KOPT-K1 (cell line): Measurements from ENCODE around the gene MEGF6.
"Not testable (repeated sequence)": the region's sequence is repeated elsewhere in the genome, so short reads cannot be mapped to it uniquely, and the experiment has no call there.

ENCODE experiments used
- H3K27ac ChIP-seq: fragments of 200-600 bp; sonication (generic); 2 replicates; pipeline ENCODE4 v1.5.1; 2016; ENCODE audit warnings: antibody characterized with exemption, mild to moderate bottlenecking, low read depth, low read length; ENCODE audit not compliant: poor library complexity, severe bottlenecking
- H3K36me3 ChIP-seq: fragments of 200-600 bp; sonication (generic); 2 replicates; pipeline ENCODE4 v1.5.1; 2017; ENCODE audit warnings: antibody characterized with exemption, mild to moderate bottlenecking, low read length, moderate library complexity; ENCODE audit not compliant: insufficient read depth
- H3K9me3 ChIP-seq: fragments of 200-600 bp; sonication (generic); 2 replicates; pipeline ENCODE4 v1.5.1; 2017; ENCODE audit warnings: antibody characterized with exemption, low read length, mild to moderate bottlenecking; ENCODE audit not compliant: insufficient read depth, poor library complexity, severe bottlenecking

The MEGF6 gene

GRCh38 chr1:3585353-3585868 is 25.9 kb downstream of the MEGF6 start:
- not testable (repeated sequence) for H3K27ac ChIP-seq, H3K36me3 ChIP-seq, H3K9me3 ChIP-seq

DNA sequence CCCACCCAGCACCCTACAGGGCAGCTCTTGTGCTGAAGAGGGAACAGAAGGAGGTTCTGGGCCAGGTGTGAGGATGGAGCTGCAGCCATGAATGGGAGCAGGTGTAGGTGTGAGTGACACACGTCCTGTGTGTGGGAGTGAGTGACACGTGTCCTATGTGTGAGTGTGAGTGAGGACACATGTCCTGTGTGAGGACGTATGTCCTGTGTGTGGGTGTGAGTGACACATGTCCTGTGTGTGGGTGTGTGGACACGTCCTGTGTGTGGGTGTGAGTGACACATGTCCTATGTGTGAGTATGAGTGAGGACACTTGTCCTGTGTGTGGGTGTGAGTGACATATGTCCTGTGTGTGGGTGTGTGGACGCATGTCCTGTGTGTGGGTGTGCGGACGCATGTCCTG is 26.4 kb downstream of the MEGF6 start:
- no peaks in the 10 kb centered on the region for H3K36me3 ChIP-seq
- no peaks in the 10 kb centered on the region for H3K9me3 ChIP-seq
- H3K27ac ChIP-seq: no peak overlapping the region

DNA sequence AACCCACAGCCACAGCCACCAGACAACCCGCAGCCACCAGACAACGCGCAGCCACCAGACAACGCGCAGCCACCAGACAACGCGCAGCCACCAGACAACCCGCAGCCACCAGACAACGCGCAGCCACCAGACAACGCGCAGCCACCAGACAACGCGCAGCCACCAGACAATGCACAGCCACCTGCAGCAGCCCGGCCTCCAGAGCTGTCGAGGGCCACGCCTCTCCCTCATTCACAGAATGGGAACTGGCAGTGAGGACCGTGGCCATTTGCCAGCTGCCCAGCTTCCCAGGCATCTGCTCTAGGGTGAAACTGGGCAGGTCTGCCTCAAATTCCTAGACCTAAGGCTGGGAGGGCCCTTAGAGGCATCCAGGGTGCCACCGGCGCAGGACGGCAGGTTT is 27.6 kb downstream of the MEGF6 start:
- not testable (repeated sequence) for H3K27ac ChIP-seq, H3K9me3 ChIP-seq

DNA sequence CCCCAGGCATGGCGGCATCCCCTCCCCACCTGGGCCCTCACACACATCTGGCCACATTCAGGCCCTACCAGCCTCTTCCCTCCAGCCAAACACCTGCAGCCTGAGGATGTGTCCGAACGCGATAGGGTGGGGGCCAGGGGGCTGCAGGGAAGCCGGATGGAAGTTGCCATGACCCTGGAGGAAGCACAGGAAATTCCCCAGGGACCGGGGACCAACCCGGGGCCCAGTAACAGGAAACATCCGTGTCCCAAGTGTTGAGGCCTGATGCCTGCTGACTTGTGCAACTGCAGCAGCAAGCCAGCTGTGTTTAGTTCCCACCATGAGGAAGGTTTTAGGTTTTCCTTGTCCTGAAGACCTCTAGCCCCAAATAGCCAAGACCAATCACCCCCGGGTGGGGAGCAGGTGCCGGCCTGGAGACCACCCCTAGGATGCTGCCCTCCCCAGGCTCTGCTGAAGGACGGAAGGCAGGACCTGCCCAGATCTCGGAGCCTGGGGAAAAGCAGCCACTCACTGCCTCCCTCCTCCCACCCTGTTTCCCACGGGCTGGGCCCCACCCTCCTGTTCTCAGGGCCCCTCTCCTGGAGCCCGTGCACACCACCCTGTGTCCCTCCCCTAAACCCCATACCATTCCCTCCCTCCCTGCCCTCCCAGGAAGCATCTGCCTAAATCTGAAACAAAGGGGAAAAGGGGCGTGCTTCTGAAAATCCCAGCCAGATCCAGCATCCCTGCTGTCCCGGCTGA is 29.8 kb downstream of the MEGF6 start:
- Histone ChIP-seq H3K27ac (no peak overlapping the region), H3K9me3 (no peaks in the 10 kb centered on the region), H3K36me3 (no peaks in the 10 kb centered on the region)

More for the DNA sequence above, 27.6 kb downstream of the MEGF6 start:
- H3K36me3 ChIP-seq: not testable (repeated sequence)

DNA sequence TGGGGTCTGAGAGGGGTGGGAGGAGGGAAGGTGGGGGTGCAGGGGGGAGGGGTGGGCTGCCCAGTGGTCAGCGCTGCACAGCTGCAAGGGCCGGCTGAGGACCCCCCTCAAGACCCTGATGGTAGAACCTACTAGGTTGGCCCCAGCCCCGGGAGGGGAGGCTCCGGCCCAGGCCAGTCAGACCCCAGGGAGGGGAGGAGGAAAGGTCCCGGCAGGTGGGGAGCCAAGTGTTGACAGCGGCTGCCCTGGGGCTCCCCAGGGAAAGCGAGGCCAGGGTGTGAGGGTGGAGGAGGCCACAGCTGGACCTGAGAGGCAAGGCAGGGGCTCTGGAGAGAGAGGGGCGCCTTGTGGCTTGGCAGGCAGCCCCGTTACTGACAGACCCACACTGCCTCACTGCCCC is 31.1 kb downstream of the MEGF6 start:
- no peak overlapping the region for H3K27ac ChIP-seq
- no peaks in the 10 kb centered on the region for H3K9me3 ChIP-seq
- no peaks in the 10 kb centered on the region for H3K36me3 ChIP-seq

- Histone ChIP-seq H3K27ac (no peak overlapping the region), H3K36me3 (no peaks in the 10 kb centered on the region), H3K9me3 (no peaks in the 10 kb centered on the region)
Observed at GRCh38 chr1:3579626-3580025, 31.7 kb downstream of the MEGF6 start.

- Histone ChIP-seq H3K9me3 (no peaks in the 10 kb centered on the region), H3K36me3 (no peaks in the 10 kb centered on the region), H3K27ac (no peak overlapping the region)
Observed at GRCh38 chr1:3578906-3579305, 32.4 kb downstream of the MEGF6 start.

DNA sequence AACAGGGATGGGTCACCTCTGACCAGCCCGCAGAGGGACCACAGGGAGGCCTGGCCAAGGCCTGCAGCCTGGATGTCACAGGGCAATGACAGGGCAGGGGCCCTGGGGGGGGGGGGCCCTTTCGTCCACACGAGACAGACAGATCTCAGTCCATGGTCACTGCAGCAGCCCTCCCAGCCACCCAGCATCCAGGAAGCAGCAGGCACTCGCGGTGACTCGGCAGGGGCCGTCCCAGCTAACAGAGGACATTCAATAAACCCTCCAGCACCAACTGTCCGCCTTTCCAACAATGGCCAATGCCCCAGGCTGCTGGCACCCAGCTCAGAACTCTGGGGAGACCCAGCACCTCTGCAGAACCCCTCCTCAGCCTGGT is 32.9 kb downstream of the MEGF6 start:
- Histone ChIP-seq H3K36me3 (no peaks in the 10 kb centered on the region), H3K27ac (no peak overlapping the region), H3K9me3 (no peaks in the 10 kb centered on the region)

DNA sequence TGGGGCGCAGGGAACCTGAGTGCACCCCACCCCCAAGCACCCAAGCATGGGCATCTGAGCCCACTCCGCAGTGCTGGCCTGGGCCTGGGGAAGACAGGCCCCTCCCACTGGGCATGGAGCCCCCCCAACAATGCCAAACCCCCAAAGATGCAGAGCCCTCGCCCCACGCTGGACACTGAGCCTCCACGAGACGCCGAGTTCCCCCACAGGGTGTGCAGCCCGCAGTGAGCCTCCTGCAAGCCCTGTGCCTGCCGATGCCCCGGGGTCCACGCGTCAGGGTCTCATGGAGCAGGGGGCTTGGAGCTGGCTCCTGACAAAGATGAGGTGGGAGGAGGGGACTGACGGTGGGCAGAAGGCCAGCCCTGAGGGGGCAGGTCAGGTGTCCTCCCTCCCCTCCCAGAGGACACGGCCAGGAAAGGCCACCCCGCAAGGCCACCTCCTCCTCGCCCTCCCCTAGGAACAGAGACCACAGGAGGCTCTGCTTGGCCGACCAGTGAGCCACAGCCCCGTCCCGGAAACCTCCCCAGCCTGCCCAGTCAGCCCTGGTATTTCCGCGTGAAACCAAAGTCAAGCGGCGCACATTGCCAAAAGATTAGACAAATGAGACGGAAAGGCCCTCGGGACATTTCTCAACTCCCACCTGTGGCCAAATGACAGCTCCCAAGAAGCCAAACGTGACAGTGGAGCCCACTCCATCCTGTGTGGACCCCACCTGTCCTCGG is 33.4 kb downstream of the MEGF6 start:
- no peaks in the 10 kb centered on the region for H3K36me3 ChIP-seq
- H3K9me3 ChIP-seq: no peaks in the 10 kb centered on the region
- no peak overlapping the region for H3K27ac ChIP-seq

DNA sequence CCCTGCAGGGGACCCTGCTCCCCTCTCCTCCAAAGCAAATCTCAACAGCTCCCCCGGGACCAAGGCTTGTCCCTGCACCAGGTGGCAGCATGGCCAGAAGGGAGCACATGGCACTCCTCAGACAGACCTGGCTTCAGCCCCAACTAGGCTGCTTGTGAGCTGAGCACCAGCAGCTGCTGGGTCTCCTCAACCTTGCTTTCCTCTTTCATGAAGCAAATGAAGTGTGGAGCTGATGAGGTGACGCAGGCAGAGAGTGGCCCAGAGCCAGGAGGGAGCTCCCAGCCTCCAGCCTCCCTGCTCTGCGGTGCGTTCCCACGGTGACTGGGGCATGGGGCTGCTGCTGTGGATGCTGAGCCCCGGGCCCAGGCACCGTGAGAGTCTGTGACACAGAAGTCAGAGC is 34.0 kb downstream of the MEGF6 start:
- Histone ChIP-seq H3K27ac (no peak overlapping the region), H3K36me3 (no peaks in the 10 kb centered on the region), H3K9me3 (no peaks in the 10 kb centered on the region)

DNA sequence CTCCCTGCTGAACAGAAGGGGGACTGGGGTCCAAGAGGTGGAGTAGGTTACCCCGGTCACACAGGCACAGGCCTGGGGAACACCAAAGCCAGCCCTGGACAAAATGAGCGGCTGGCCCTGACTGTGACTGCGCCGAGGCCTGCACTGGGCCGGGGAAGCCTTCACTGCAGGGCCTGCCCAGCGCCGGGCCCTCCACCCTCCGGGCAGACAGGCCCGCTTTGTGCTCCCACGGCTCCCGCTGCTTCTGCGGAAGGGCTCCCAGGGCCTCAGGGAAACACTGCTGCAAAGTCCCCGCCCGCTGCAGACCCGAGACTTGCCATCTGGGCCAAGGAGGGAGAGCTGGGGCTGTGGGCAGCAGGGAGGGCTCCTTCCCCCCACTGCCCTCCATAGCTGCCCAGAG is 35.3 kb downstream of the MEGF6 start:
- Histone ChIP-seq H3K36me3 (no peaks in the 10 kb centered on the region), H3K9me3 (no peaks in the 10 kb centered on the region), H3K27ac (no peak overlapping the region)

- H3K9me3 ChIP-seq, H3K27ac ChIP-seq, H3K36me3 ChIP-seq: not testable (repeated sequence)
Observed at GRCh38 chr1:3575515-3575914, 35.8 kb downstream of the MEGF6 start.

GRCh38 chr1:3573500-3573899 is 37.8 kb downstream of the MEGF6 start:
- no peaks in the 10 kb centered on the region for H3K36me3 ChIP-seq

DNA sequence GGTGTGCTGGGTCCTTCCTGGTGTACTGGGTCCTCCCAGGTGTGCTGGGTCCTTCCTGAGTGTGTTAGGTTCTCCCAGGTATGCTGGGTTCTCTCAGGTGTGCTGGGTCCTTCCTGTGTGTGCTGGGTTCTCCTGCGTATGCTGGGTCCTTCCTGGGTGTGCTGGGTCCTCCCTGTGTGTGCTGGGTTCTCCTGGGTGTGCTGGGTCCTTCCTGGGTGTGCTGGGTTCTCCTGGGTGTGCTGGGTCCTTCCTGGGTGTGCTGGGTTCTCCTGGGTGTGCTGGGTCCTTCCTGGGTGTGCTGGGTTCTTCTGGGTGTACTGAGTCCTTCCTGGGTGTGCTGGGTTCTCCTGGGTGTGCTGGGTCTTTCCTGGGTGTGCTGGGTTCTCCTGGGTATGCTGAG is 38.7 kb downstream of the MEGF6 start:
- H3K9me3 ChIP-seq, H3K36me3 ChIP-seq, H3K27ac ChIP-seq: not testable (repeated sequence)

More at GRCh38 chr1:3573500-3573899, 37.8 kb downstream of the MEGF6 start:
- Histone ChIP-seq H3K9me3 (no peaks in the 10 kb centered on the region), H3K27ac (no peak overlapping the region)

- H3K27ac ChIP-seq: no peak overlapping the region
- no peaks in the 10 kb centered on the region for H3K9me3 ChIP-seq
- H3K36me3 ChIP-seq: no peaks in the 10 kb centered on the region
Observed at GRCh38 chr1:3571263-3571662, 40.0 kb downstream of the MEGF6 start.
